Mesenteric fat pad (tissue), 1 donor: ENCODE measurements around the gene CUL9. TPM values are rescaled to one million over a fixed set of nuclear protein-coding genes. Genes with fewer than 3 reads are reported as not detected.
A peak's percentile ranks its signal among the peaks of the same experiment; 100 is the strongest.

Experiments
- DNase-seq: peaks from one replicate; pipeline ENCODE4 v3.0.0-alpha.2; 2020; ENCODE audit warnings: low spot score
- total RNA-seq: library from RNA; stranded (reverse); fragmentation: NEBNext Ultra II Directional; extraction: Animal tissue kit (Norgen Biotek cat#: 25700); gene quantifications from one replicate; pipeline ENCODE4 v1.2.1, GENCODE V29; 2021
- donor health status: DM: yes; HTN: yes; CAD: no.

Gene CUL9
- total RNA-seq, 1 donor from 2014 or later, result 26.6 TPM

DNA sequence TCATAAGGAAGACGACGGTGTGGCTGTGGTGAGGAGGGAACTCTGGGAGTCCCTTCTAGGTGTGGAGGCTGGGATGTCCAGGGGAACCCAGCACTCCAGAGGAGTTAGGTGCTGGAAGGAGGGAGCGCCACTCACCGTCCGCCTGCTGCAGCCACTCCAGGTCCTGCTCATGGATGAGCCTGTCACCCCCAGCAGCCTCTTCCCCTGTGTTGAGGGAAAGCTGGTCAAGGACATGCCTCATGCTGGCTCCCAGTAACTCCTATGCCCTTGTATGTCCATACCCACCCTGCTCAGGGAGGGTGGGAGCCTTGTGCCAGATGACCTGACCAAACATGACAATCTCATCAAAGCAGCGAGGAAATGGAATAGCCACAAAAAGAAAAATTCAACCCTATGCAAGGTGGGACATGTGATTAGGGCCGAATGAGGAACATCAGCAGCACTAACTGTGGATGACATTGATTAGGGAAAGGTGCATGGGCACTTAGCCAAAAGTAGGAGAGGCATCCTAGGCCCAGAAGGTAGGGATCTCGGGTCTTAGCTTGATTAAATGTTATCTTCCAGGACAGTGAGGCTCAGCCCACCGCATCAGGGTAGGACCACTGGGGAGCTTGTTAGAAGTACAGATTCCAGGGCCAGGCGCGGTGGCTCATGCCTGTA is 44.3 kb downstream of the CUL9 start:
- DNase-seq, result no peak

GRCh38 chr6:43228951-43229802 is 47.2 kb downstream of the CUL9 start, which contains the start of gene DNPH1:
TSS of gene DNPH1 (minus strand) at chr6:43229481. CDS start at chr6:43229456, 25 bp downstream.
- peak; percentile 95 for DNase-seq

DNA sequence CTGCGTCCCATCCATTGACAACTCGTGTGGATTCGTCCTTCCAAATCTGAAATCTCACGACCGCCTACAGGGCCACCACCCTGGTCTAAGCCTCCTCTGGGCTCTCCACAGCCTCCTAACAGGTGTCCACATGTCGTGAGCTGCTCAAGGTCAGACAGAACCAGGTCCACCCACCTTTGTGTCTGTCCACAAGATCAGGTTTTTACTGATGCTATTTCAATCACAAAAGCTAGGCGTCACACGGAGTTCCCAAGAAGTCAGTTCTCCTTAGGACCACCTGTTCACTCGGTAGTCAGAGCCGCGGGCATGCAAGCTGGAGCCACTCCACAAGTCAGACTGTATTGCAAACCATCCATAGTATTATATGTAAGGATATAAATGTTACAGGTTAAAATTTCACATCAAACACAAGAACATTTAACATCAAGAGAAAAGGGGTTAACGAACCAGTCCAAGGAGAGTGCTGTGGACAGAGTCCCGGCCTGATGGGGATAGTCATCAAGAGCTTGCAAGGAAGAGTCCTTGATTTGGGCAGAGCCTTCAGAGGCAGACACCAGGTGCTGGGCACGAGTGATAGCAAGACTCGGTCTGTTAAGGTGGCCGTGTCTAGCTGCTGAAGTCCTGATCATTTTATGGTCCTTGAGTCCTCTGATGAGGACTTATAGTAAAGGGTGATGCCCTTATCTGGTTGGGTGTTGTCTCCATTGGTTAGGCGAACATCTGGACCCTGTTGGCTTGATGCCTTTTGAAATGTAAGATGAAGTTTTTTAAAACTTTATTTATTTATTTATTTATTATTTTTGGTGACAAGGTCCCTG is 48.0 kb downstream of the CUL9 start:
- DNase-seq, result no peak

DNA sequence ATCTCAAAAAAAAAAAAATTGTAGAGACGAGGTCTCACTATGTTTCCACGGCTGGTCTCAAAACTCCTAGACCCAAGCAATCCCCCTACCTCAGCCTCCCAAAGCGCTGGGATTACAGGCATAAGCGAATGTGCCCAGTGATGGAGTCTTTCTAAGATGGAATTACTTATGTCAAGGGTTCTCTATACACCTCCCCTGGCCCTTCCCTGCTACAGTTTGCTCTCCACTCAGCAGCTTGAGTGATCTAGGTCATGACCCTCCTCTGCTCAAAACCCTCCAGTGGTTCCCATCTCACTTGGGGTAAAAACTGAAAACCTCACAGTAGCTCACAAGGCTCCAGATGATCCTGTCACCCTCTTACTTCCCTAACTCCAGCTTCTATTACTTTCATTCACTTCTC is 49.1 kb downstream of the CUL9 start:
- DNase-seq, result no peak

- no peak for DNase-seq
These were observed 49.9 kb downstream of the CUL9 start for GRCh38 chr6:43231735-43232450.

- DNase-seq, result no peak
These were observed 53.8 kb downstream of the CUL9 start for GRCh38 chr6:43235841-43236240.

DNA sequence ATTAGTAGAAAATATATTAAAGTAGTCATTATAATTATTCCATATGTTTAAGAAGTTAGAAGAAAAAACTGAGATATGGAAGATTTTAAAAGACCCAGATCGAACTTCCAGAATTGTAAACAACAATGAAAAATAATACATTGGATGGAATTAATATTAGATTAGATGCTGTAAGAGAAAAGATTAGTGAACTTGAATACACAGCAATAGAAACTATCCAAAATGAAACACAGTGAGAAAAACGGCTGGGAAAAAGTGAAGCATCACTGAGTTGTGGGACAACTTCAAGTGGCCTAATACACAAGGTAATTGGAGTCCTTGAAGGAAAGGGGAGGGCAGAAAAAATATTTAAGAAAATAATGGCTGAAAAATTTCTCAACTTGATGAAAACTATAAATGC is 57.1 kb downstream of the CUL9 start:
- DNase-seq, result no peak

GRCh38 chr6:43240950-43241349 is 59.0 kb downstream of the CUL9 start:
- no peak for DNase-seq

DNA sequence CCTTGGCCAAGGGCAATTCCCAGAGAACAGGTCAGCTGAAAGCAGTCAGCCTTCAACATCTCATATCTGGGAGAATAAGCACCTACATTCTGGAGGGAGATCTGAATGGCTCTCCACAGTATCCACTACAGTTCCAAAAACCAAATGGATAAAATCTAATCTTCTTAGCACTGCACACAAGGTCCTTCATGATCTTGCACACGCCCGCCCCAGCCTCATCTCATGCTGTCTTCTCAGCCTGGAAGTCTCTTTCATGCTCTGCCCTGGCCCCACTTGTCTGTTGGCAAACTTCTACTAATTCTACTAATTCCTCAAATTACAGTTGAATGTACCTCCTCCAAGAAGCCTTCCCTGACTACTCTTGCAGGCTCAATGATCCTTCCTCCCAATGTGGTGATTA is 59.5 kb downstream of the CUL9 start:
- no peak for DNase-seq

DNA sequence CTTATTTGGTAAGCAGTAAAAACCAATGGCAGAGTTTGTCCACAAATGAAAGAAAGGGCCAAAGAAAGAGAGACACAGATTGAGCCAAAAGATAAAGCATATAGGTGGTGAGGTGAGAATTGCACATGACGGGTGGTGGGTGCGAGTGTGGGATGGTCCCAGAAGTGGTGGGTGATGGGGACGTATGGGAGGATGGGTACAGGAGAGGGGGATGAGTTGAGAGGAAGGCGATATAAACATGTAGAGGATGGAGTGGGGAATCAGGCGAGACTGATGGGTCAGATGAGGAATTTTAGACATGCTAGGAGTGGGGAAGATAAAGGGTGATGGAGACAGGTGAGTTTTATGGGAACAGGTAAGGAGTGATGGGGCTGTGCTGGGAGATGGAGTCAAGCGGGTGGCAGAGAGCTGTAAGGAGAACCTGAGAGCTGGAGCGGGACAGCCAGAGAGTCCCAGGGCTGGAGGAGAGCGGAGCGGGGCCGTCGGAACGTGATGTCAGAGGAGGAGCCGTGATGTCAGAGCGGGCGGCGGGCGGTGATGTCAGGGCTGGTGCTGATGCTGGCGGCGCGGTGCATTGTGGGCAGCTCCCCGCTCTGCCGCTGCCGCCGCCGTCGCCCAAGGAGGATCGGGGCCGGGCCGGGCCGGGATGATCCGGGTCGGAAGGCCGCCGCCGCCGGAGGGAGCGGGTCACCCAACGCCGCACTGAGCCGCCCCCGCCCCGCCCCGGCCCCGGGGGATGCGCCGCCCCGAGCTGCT is 61.1 kb downstream of the CUL9 start, which contains the start of gene TTBK1:
TSS of gene TTBK1 (plus strand) at position 574 of the 756 bp plus-strand sequence. CDS start 3,180 bp downstream, outside the sequence.
- no peak for DNase-seq

- no peak for DNase-seq
These were observed 61.8 kb downstream of the CUL9 start for GRCh38 chr6:43243664-43244321.

- DNase-seq, result no peak
These were observed 64.5 kb downstream of the CUL9 start for GRCh38 chr6:43246301-43247113.

DNA sequence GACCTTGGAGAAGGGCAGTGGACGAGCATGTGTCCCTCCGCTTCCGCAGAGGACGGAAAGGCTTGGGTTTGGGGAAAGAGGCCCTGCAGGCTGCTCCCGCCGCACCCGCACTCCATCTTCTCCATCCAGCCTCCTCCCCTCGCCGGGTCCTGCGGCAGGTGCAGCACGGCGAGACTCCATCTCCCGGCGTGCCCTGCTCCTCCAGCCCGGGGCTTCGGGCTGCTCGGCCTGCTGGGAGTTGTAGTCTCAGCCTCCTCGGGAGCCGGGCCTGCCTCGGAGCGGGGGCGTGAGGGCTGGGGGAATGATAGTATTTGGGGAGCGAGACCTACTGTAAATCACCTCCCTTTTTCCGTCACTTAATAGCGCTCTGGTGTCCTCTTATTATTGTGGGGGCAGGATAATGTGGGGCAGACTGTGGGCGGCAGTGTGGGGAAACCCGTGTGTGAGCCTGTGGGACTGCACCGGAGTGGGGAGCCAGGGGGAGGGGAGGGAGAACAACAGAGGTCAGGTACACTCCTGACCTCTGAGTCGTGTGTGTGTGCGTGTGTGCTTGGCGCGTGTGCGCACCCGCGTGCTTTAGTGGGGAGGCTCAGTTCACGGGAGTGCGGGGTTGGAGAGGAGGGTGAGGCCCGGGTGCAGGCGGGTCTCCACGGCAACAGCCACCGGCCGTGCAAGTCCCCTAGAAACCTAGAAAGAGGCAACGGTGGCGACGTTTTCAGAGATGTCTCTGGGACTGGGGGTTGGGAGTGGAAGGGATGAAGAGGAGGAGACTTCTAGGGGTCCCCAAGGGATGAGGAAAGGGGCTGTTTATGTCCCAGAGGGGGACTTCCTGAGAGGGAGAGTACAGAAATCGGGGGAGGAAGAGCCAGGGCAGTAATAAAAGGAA is 65.4 kb downstream of the CUL9 start:
- DNase-seq, result no peak

DNA sequence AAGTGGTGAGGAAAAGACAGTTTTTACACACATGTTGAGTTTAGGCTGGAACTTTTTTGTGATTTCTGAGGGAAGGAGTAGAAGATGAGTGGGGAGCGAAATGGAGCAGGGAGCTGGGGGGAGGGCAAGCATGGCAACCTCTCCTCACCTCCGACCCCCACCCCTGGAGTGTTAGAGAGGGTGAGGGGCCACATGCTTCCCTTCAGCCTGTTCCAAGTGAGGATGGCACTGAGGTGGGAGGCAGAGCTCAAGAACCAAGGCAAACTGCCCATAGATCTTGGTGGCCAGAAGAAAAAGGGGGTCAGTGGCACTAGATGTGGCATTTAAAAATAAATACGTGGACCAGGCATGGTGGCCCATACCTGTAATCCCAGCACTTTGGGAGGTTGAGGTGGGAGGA is 66.1 kb downstream of the CUL9 start:
- no peak for DNase-seq

DNA sequence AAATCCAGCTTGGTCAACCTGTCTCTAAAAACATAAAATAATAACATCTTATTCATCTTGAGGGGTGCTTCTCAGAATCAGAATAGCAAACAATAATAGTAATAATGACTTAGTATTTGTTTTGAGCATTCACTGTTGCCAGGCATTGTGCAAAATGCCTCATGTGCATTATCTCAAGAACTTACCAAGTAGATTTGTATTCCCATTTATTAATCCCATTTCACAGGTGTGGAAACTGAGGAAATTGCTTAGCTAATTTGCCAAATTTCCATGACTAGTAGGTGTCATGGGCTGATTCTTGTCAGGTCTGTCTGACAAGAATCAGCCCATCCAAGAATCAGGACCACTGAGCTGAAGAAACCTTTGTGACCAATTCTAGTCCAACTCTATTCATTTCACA is 66.8 kb downstream of the CUL9 start:
- no peak for DNase-seq

DNA sequence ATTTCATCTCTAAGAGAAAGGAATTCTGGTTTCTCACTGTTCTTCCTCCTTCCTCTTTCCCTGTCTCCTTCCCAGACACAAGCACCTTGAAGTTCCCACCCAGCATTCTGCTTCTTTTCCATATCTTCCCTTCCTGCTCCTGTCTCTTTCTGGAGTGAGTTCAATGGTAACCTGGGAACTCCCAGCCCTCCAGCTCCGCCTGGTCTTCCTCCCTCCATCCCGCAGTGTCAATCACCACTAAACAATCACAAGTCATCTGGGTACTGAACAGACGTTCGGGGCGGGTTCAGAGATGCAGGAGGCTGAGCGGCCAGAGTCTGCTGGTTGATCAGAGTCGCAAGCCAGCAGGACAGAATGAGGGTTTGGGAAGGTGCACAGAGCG is 69.0 kb downstream of the CUL9 start:
- no peak for DNase-seq

DNA sequence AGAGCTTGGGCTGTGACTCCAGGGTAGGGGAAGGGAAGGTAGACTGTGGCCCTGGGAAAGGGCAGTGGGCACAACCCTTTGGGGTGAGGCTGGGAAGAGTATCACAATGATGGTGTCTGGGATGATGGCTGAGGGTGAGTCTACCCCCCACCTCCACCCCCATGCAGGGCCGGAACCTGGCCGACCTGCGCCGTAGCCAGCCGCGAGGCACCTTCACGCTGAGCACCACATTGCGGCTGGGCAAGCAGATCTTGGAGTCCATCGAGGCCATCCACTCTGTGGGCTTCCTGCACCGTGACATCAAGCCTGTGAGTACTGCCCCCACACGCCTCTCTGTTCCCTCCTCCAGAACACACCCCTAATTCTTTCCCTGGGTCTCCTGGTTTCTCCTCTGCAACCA is 71.4 kb downstream of the CUL9 start:
- no peak for DNase-seq
